Melanocyte of skin (primary cell): Measurements from ENCODE around the gene SIX4. TPM values are rescaled to one million over a fixed set of nuclear protein-coding genes. Genes with fewer than 3 reads are reported as not detected.

ENCODE experiments used
- total RNA-seq, 2 donors: library from RNA; depleted of rRNA; stranded (reverse); fragments of >200 nt; gene quantifications; 2 replicates each; pipeline ENCODE4 v1.2.3, GENCODE V29; 2012

SIX4 gene
- total RNA-seq = under 1 TPM; under 0.01 TPM

GRCh38 chr14:60723907-60724618 lies at the start of gene SIX4:
SIX4 (minus strand) TSS chr14:60724351; CDS start chr14:60724074, 277 bp downstream.

GRCh38 chr14:60734465-60735242 lies 10.5 kb upstream of the SIX4 start, which contains the start of gene MNAT1:
MNAT1 (plus strand) TSS chr14:60734761; CDS start chr14:60734863, 102 bp downstream.

Other genes starting within 250 kb of the SIX4 start
- not detected for gene C14orf39, start 238.3 kb downstream of the SIX4 start, total RNA-seq
- not detected for gene SIX6, start 215.2 kb downstream of the SIX4 start, total RNA-seq
- under 1 TPM in 1 of 2 donors, not detected in 1; under 0.01 TPM for gene SIX1, start 74.9 kb downstream of the SIX4 start, total RNA-seq
- 10 to 100 TPM; 30.3 to 34.0 TPM for gene MNAT1, start 10.4 kb upstream of the SIX4 start, total RNA-seq